Endothelial cell of umbilical vein (primary cell): ENCODE results near the gene SPAG16. TPM values are rescaled to one million over a fixed set of nuclear protein-coding genes. Genes with fewer than 3 reads are reported as not detected.

Source experiments
- BruUV-seq: library from RNA; stranded (reverse); fragments of 400-500 nt; replicated peaks from 2 replicates; lab custom pipeline; 2021; lab: Mats Ljungman, UMichigan
- CTCF ChIA-PET: fragments of 300-600, 350-600 bp; sonication (Branson Sonifier 250); formaldehyde crosslinking; loops from one replicate; lab custom pipeline; 2021; ENCODE audit warnings: antibody characterized with exemption, inconsistent platforms; lab: Charles Lee
- POLR2A ChIA-PET: fragments of 300-600, 350-600 bp; sonication (Branson Sonifier 250); formaldehyde crosslinking; loops from one replicate; lab custom pipeline; 2021; ENCODE audit warnings: antibody characterized with exemption, inconsistent platforms; lab: Charles Lee
- DNase-seq: peaks from one replicate; pipeline ENCODE4 v3.0.0-alpha.2; 2011; ENCODE audit warnings: low read depth, low spot score
- FAIRE-seq: peaks from 2 replicates; lab custom pipeline; 2011; peaks lifted over from hg19 to GRCh38; lab: Jason Lieb, UNC
- H2AFZ ChIP-seq: 2 replicates; pipeline ENCODE4 v1.6.0; 2012; ENCODE audit warnings: low read depth, low read length, control low read depth, inconsistent platforms
- H3K27ac ChIP-seq: 2 replicates; pipeline ENCODE4 v1.5.1; 2011; ENCODE audit warnings: low read depth, mild to moderate bottlenecking, control low read depth, low read length, moderate library complexity; ENCODE audit not compliant: insufficient read depth
- H3K27me3 ChIP-seq, 2 experiments: 2 replicates each; pipeline versions ENCODE4 v1.6.0 to v1.6.1; 2011; ENCODE audit warnings: low read length in 2 of 2, mixed read lengths in 1 of 2; ENCODE audit not compliant: control insufficient read depth in 2 of 2, insufficient read depth in 2 of 2
- H3K36me3 ChIP-seq, 2 experiments: 2 replicates in 1 of 2; 3 replicates in 1 of 2; pipeline ENCODE4 v1.5.1; 2011; ENCODE audit warnings: low read length in 2 of 2, mild to moderate bottlenecking in 1 of 2, moderate library complexity in 1 of 2; ENCODE audit not compliant: control insufficient read depth in 2 of 2, insufficient read depth in 2 of 2; ENCODE audit errors: extremely low read depth in 1 of 2
- H3K4me1 ChIP-seq: 3 replicates; pipeline ENCODE4 v1.5.1; 2011; ENCODE audit warnings: mild to moderate bottlenecking, low read length; ENCODE audit not compliant: control insufficient read depth, insufficient read depth; ENCODE audit errors: extremely low read depth
- H3K4me2 ChIP-seq: 2 replicates; pipeline ENCODE4 v1.6.1; 2011; ENCODE audit warnings: low read length, control low read depth, mixed read lengths; ENCODE audit not compliant: insufficient read depth
- H3K4me3 ChIP-seq, 3 experiments: fragments of 200-600 bp in 1 of 3; sonication (generic), shearing (Covaris generic) in 1 of 3; replicated peaks in 1 of 3; 2 replicates each; pipeline ENCODE4 v1.5.1; 2011 to 2016; ENCODE audit warnings: control low read depth in 3 of 3, low read length in 3 of 3, mild to moderate bottlenecking in 2 of 3, inconsistent platforms in 1 of 3, low read depth in 1 of 3, moderate library complexity in 1 of 3; ENCODE audit not compliant: insufficient read depth in 1 of 3
- H3K79me2 ChIP-seq: 2 replicates; pipeline ENCODE4 v1.6.0; 2012; ENCODE audit warnings: low read length, inconsistent platforms; ENCODE audit not compliant: control insufficient read depth, insufficient read depth
- H3K9ac ChIP-seq: replicated peaks from 2 replicates; pipeline ENCODE3; 2011; ENCODE audit warnings: low read length, control low read depth; ENCODE audit not compliant: insufficient read depth; ENCODE audit errors: extremely low read depth
- H3K9me1 ChIP-seq: replicated peaks from 3 replicates; pipeline ENCODE4 v1.6.0; 2011; ENCODE audit warnings: mild to moderate bottlenecking, low read length; ENCODE audit not compliant: control insufficient read depth, insufficient read depth; ENCODE audit errors: extremely low read depth
- H3K9me3 ChIP-seq: replicated peaks from 2 replicates; pipeline ENCODE4 v1.5.1; 2012; ENCODE audit warnings: low read length, inconsistent platforms; ENCODE audit not compliant: control insufficient read depth, insufficient read depth
- H4K20me1 ChIP-seq: replicated peaks from 2 replicates; pipeline ENCODE3; 2011; ENCODE audit warnings: mild to moderate bottlenecking, low read length; ENCODE audit not compliant: control insufficient read depth, insufficient read depth; ENCODE audit errors: extremely low read depth
- FOS ChIP-seq: IDR thresholded peaks from 2 replicates; pipeline ENCODE4 v1.6.1; 2011; ENCODE audit warnings: mild to moderate bottlenecking, low read length, moderate library complexity, borderline replicate concordance; ENCODE audit not compliant: insufficient read depth
- JUN ChIP-seq: IDR thresholded peaks from 2 replicates; pipeline ENCODE4 v1.6.1; 2011; ENCODE audit warnings: borderline replicate concordance, low read depth; ENCODE audit not compliant: insufficient read length, insufficient read depth
- MYC ChIP-seq: IDR thresholded peaks from one replicate; pipeline ENCODE4 v1.6.1; 2011; ENCODE audit warnings: mild to moderate bottlenecking, low read depth, low read length
- POLR2AphosphoS5 ChIP-seq: IDR thresholded peaks from 2 replicates; pipeline ENCODE4 v1.6.1; 2012; ENCODE audit warnings: low read depth, mild to moderate bottlenecking, control low read depth, low read length, moderate library complexity; ENCODE audit not compliant: insufficient read depth
- dilution Hi-C: fragments of 300-500 bp; cut with MboI; formaldehyde crosslinking; loops from one replicate; pipeline ENCODE4 v1.15.0; 2019; ENCODE audit warnings: low sequenced_read_pairs; ENCODE audit not compliant: extremely low pct_ligation_motif_present
- intact Hi-C: fragments of 100-400 bp; cut with micrococcal nuclease; formaldehyde crosslinking; loops from one replicate; pipeline ENCODE4 v1.10.0; 2022
- polyA plus RNA-seq, 4 experiments: library from polyadenylated mRNA; depleted of rRNA in 3 of 4; stranded (reverse) in 3 of 4; unstranded in 1 of 4; fragments of >200 nt; gene quantifications; 2 replicates each; pipeline versions ENCODE4 v1.2.1 to v1.2.3, GENCODE V29; 2011 to 2012; ENCODE audit warnings: missing spikeins in 1 of 4
- total RNA-seq: library from RNA; stranded (reverse); gene quantifications from 2 replicates; pipeline ENCODE4 v1.2.3, GENCODE V29; 2021
- TF ChIP-seq, protein P1 (sequence below): IDR thresholded peaks from 2 replicates; pipeline ENCODE4 v1.6.1; 2011; ENCODE audit not compliant: insufficient read depth, insufficient read length
- TF ChIP-seq, protein P2 (sequence below), 2 donors: IDR thresholded peaks; 1 replicate in 1 of 2; 2 replicates in 1 of 2; pipeline ENCODE4 v1.5.1; 2011; ENCODE audit warnings: low read length in 2 of 2, mild to moderate bottlenecking in 2 of 2, moderate library complexity in 2 of 2, control low read depth in 1 of 2, inconsistent platforms in 1 of 2, low read depth in 1 of 2; ENCODE audit not compliant: insufficient read depth in 1 of 2; ENCODE audit errors: extremely low read depth in 1 of 2

Gene SPAG16
- total and polyA plus RNA-seq, 2 donors (not counting 3 experiments of a cell fraction or from before 2014, with no cell fraction given), result 4.0 to 7.7 TPM

- H3K9me3 ChIP-seq, result no peaks in the 10 kb centered on the region
- no peaks in the 10 kb centered on the region for H4K20me1 ChIP-seq
- BruUV-seq, result no TSS peak
- no peaks in the 10 kb centered on the region for H3K4me1 ChIP-seq
- CTCF ChIA-PET, result no interaction called here
- H3K4me2 ChIP-seq, result no peak overlapping the region
- POLR2A ChIA-PET, result no interaction called here
- no peaks in the 10 kb centered on the region for H3K9me1 ChIP-seq
- TF ChIP-seq FOS (no peak), MYC (no peak), JUN (no peak), POLR2AphosphoS5 (no peak)
- TF ChIP-seq, protein P1, sequence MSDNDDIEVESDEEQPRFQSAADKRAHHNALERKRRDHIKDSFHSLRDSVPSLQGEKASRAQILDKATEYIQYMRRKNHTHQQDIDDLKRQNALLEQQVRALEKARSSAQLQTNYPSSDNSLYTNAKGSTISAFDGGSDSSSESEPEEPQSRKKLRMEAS, result no peak
- TF ChIP-seq, protein P2, sequence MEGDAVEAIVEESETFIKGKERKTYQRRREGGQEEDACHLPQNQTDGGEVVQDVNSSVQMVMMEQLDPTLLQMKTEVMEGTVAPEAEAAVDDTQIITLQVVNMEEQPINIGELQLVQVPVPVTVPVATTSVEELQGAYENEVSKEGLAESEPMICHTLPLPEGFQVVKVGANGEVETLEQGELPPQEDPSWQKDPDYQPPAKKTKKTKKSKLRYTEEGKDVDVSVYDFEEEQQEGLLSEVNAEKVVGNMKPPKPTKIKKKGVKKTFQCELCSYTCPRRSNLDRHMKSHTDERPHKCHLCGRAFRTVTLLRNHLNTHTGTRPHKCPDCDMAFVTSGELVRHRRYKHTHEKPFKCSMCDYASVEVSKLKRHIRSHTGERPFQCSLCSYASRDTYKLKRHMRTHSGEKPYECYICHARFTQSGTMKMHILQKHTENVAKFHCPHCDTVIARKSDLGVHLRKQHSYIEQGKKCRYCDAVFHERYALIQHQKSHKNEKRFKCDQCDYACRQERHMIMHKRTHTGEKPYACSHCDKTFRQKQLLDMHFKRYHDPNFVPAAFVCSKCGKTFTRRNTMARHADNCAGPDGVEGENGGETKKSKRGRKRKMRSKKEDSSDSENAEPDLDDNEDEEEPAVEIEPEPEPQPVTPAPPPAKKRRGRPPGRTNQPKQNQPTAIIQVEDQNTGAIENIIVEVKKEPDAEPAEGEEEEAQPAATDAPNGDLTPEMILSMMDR (IDR thresholded peaks at IDR 0.05; ENCODE audit: extremely low read depth in 1 of 2, insufficient read depth in 1 of 2, low read depth in 1 of 2, low read length in 2 of 2), result no peak
- intact Hi-C loops, result no loop called here
- dilution Hi-C loops, result no loop called here
- H3K36me3 ChIP-seq, result no peaks in the 10 kb centered on the region
- H2AFZ ChIP-seq, result no peak overlapping the region
- no peak for FAIRE-seq
- DNase-seq, result no peak
- no peaks in the 10 kb centered on the region for H3K79me2 ChIP-seq
- H3K9ac ChIP-seq, result no peak overlapping the region
- H3K4me3 ChIP-seq, result no peak overlapping the region
- H3K27me3 ChIP-seq, result no peaks in the 10 kb centered on the region
- H3K27ac ChIP-seq, result no peak overlapping the region
These were observed 261.8 kb downstream of the SPAG16 start for GRCh38 chr2:213545964-213546475.
